Activated naive CD8-positive, alpha-beta T cell treated with anti-CD3 and anti-CD28 coated beads, Interleukin-2, amount 50 U/mL, for 16 hours (primary cell): Measurements from ENCODE around the gene FBXO15.

ENCODE experiments used
- DNase-seq: peaks from one replicate; pipeline ENCODE4 v3.0.0-alpha.2; 2020; ENCODE audit warnings: low read depth, low spot score

The FBXO15 gene

GRCh38 chr18:74114116-74114515 lies 33.5 kb downstream of the FBXO15 start:
- DNase-seq = no peak

DNA sequence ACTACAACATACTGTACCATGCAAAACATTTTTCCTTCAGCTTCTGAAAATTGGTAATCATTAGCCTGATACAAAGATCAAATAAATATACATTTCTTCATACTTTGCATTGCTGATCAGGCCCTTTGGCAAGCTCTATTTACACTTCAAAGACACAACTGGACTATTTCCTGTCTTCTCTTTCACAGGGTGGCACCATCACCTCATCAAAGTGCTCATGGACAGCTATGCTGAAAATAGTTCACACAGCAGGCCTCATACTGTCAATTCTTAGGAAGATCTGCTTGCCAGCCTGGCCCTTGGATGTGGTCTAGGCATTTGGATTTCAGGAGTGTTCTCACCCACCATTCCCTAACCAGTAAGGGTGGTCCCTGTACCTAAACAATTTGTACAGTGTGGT lies 33.9 kb downstream of the FBXO15 start:
- DNase-seq = no peak

- DNase-seq = no peak
Observed at GRCh38 chr18:74110976-74111375, 36.7 kb downstream of the FBXO15 start.

DNA sequence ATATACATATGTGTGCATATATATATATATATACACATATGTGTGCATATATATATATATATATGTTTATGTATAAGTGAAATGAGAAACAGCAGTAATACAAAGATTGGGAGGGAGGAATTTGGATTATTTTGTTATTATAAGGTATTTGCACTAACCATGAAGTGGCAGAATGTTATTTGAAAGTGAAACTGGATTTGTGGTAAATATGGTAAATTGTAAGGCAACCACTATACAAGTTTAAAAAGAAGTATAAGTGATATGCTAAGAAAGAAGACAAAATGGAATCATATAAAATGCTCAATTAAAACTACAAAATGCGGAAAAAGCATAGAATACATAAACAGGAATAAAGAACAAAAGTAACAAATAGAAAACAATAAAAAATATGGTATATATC lies 37.5 kb downstream of the FBXO15 start:
- DNase-seq = no peak

GRCh38 chr18:74108460-74108859 lies 39.2 kb downstream of the FBXO15 start:
- no peak for DNase-seq

DNA sequence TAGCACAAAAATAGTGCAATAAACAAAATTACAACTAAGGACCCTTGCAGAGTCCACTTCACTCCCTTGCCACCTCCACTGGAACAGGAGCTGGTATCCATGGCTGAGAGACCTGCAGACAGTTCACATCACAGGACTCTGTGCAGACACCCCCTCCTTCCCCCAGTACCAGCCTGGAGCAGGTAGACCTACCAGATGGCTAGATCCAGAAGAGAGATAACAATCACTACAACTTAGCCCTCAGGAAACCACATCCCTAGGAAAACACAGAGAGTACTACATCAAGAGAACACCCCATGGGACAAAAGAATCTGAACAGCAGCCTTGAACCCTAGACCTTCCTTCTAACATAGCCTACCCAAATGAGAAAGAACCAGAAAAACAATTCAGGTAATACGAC lies 49.8 kb downstream of the FBXO15 start:
- DNase-seq = no peak

DNA sequence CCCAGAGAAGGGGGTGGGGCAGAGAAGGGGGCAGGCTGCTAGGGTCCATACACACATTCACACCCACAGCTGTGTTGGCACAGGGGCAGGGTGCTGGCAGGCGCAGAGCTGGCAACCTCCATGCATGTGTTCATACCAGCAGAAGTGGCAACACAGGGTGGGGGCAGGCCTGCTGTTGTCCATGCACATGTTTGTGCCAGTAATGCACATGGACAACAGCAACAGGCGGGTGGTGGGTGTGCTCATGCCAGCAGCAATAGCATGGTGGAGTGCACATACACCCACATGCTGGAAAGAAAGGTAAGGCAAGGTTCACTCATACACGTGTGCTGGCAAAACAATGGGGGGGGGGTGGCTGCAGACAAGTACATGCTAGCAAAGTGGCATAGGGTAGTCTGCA lies 54.7 kb downstream of the FBXO15 start:
- no peak for DNase-seq

GRCh38 chr18:74084184-74084855 lies 63.3 kb downstream of the FBXO15 start:
- no peak for DNase-seq

GRCh38 chr18:74083557-74083952 lies 64.1 kb downstream of the FBXO15 start:
- DNase-seq = no peak

DNA sequence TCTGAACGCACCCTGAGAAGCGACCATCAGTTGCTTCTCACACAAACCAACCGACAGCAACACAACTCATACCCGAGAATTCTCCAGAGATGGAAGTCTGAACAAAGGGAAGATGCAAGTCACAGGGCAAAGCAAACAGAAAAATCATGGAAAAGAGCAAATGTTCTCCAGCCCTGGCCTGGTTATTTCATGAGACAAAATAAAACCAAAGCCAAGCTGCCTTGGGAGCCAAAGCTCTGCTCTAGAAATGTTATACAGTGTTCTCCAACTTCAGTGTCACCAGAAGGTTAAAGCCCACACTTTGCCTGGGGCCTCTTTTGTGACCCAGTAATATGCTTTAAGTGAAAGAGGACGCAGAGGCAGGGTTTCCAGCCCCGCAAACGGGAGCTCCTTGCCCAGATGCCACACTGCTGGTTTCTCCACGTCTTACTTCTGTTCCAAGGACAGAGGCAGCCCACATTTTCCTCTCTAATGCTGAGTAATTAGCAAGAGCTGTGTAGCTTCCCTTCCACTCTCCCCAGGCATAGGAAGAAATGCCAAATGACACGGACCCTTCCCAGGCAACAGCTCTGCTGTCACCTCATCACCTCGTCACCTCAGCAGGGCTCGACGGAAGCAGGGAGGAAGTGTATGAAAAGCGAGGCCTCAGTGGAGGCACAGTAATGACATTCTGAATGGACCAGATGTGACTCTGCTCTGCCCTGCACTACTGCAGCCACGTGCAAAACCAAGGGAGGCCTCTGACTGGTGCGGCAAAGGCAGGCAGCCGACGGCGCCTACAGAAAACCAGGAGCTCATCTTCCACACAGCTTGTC lies 64.7 kb downstream of the FBXO15 start:
- no peak for DNase-seq

GRCh38 chr18:74081966-74082741 lies 65.5 kb downstream of the FBXO15 start:
- peak; percentile 34 for DNase-seq

DNA sequence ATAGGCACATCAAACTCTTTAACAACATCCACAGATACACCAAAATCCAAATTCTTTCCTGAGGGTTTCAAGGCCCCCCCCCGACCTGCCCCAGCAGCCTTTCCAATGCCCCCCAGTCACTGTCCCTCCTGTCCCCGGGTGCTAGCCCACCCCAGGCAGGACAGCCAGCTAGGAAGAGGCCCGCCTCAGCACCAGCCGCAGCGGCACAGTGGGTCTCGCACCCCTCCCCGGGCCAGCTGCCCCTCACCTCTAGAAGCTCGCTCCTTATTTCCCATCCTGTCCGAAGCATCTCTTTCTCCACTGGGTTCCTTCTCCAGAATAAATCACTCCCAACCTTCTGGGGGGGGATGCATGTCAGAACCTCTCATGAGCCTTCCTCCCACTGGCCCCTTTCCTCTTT lies 69.4 kb downstream of the FBXO15 start:
- no peak for DNase-seq

GRCh38 chr18:74074668-74075564 lies 72.7 kb downstream of the FBXO15 start:
- DNase-seq = no peak

GRCh38 chr18:74073957-74074667 lies 73.5 kb downstream of the FBXO15 start:
- no peak for DNase-seq

DNA sequence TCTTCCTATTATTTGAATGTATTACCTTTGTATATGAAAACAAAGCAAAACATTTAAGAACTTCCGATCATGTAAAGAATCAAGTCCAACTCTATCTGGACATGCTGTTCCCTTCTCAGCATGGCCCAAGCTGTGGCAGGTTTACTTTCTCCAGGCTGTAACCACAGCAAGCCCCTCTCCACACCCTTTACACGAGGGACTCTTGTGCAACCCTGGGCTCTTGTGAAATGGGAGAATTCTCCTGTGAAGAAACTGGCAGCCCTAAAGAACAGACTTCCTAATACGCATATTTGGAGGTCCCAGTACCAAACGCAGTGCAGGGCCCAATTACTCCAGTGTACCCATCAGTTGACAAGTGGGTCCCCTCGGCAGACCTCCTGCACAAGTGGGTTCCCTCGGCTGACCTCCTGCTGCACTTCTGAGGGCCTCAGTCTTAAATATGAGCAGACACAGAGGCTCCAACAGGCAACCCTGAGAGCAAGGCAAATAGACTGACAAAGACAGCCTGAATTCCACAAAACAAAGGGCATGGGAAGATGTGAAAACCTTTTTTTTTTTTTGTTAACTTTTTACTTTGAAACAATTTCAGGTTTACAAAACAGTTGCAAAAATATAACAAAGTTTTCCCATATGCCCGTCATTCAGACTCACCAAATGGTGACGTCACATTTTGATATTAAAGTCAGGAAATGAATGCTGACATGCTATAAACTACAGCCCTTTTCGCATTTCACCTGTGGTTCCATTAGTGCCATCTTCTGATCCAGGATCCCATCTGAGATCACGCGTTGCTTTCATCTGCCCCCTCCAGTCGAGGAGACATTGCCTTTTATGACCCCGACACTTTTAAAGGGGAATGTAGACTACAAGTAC lies 78.2 kb downstream of the FBXO15 start:
- no peak for DNase-seq

DNA sequence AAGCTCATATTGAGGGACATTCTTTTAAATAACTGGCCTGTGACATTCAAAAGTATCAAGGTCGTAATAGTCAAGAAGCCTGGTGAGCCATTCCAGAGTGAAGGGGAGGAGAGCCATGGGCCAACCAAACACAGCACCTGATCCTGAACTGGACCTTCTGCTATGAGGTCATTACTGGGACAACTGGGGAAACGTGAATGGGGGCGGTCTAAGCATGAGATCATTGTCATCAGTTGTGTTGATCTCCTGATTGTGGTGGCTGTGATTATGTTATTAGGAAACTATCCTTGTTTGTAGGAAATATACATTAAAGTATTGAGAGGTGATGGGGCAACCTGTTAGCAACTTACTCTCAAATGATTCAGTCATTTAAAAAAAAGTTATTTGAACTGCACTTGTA lies 79.3 kb downstream of the FBXO15 start:
- no peak for DNase-seq

GRCh38 chr18:74066018-74066417 lies 81.6 kb downstream of the FBXO15 start:
- no peak for DNase-seq

GRCh38 chr18:74065366-74065765 lies 82.3 kb downstream of the FBXO15 start:
- DNase-seq = no peak

GRCh38 chr18:74064510-74064909 lies 83.1 kb downstream of the FBXO15 start:
- DNase-seq = no peak

DNA sequence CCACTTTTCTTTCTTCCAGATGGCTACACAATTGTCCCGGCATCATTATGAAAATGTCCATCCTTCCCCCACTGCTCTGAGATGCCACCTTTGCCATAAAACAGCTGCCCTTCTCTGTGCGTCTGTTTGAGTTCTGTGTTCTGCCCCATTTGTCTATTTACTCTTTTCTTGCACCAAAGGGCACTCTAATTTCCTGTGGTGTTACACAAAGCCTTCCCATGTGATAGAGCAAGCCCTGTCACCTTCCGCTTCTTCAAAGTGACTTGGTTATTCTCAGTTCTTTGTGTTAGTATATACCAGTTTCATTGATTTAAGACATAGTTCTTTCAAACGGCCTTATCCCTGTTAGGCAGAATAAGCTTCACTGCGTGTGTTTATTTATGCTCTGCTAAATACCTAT lies 84.1 kb downstream of the FBXO15 start:
- DNase-seq = no peak
